NCI-H2196 (cell line): Measurements from ENCODE around the gene BCKDHA.
"Not testable (repeated sequence)": the region's sequence is repeated elsewhere in the genome, so short reads cannot be mapped to it uniquely, and the experiment has no call there.

Experiments used
- DNase-seq: peaks from one replicate; lab custom pipeline; 2025; ENCODE audit not compliant: unreplicated experiment; lab: John Stamatoyannopoulos, UW

The BCKDHA gene

GRCh38 chr19:41366089-41366488, 31.5 kb upstream of the BCKDHA start:
- DNase-seq = no peak

GRCh38 chr19:41367848-41368301, 29.7 kb upstream of the BCKDHA start:
- DNase-seq = no peak

GRCh38 chr19:41369769-41370168, 27.8 kb upstream of the BCKDHA start:
- no peak for DNase-seq

GRCh38 chr19:41371119-41371518, 26.5 kb upstream of the BCKDHA start:
- DNase-seq = not testable (repeated sequence)

GRCh38 chr19:41371541-41371940, 26.1 kb upstream of the BCKDHA start:
- DNase-seq = no peak

- DNase-seq = no peak
Observed at GRCh38 chr19:41372501-41372900, 25.1 kb upstream of the BCKDHA start.

GRCh38 chr19:41373993-41374392, 23.6 kb upstream of the BCKDHA start:
- peak; percentile 91 for DNase-seq

GRCh38 chr19:41376241-41376997, 21.2 kb upstream of the BCKDHA start, which contains the start of gene TMEM91:
Gene TMEM91 (plus strand): TSS chr19:41376533. CDS start chr19:41378310, 1,777 bp downstream.
- DNase-seq = no peak

GRCh38 chr19:41376998-41377365, 20.6 kb upstream of the BCKDHA start:
- no peak for DNase-seq

GRCh38 chr19:41377977-41378709, 19.5 kb upstream of the BCKDHA start:
- no peak for DNase-seq

GRCh38 chr19:41381536-41381935, 16.1 kb upstream of the BCKDHA start:
- not testable (repeated sequence) for DNase-seq

- no peak for DNase-seq
Observed at GRCh38 chr19:41384351-41384750, 13.3 kb upstream of the BCKDHA start.

GRCh38 chr19:41386442-41386841, 11.2 kb upstream of the BCKDHA start:
- DNase-seq = no peak

GRCh38 chr19:41391618-41392017, 6.0 kb upstream of the BCKDHA start:
- DNase-seq = no peak

- DNase-seq = no peak
Observed at GRCh38 chr19:41392775-41393174, 4.8 kb upstream of the BCKDHA start.

GRCh38 chr19:41395355-41395754, 2.3 kb upstream of the BCKDHA start:
- DNase-seq = no peak

- no peak for DNase-seq
Observed at GRCh38 chr19:41398050-41398418, 416 bp downstream of the BCKDHA start.

- no peak for DNase-seq
Observed at GRCh38 chr19:41398598-41398997, 980 bp downstream of the BCKDHA start.

GRCh38 chr19:41399091-41399490, 1.5 kb downstream of the BCKDHA start:
- no peak for DNase-seq

- no peak for DNase-seq
Observed at GRCh38 chr19:41399525-41399924, 1.9 kb downstream of the BCKDHA start.

GRCh38 chr19:41401483-41401882, 3.9 kb downstream of the BCKDHA start:
- no peak for DNase-seq

- DNase-seq = no peak
Observed at GRCh38 chr19:41402010-41402409, 4.4 kb downstream of the BCKDHA start.
